Natural killer cell (primary cell): ENCODE results near the gene TNIK. TPM values are rescaled to one million over a fixed set of nuclear protein-coding genes. Genes with fewer than 3 reads are reported as not detected.

Experiments
- ATAC-seq, 3 donors: fragments of 150-1000 bp in 2 of 3; fragments of 200-7000 bp in 1 of 3; cut with Tn5 transposase; 1 replicate in 1 of 3; 2 replicates in 2 of 3; pipeline ENCODE4 v1.10.0; 2021; ENCODE audit warnings: mild to moderate bottlenecking in 2 of 3, moderate library complexity in 2 of 3
- DNase-seq, 2 donors: peaks; one replicate each; pipeline versions ENCODE4 v3.0.0 to v3.0.0-alpha.2; 2013 to 2021; ENCODE audit warnings: mixed read lengths in 1 of 2
- H3K27ac ChIP-seq: one replicate; pipeline ENCODE4 v1.5.1; 2013; ENCODE audit warnings: mild to moderate bottlenecking, low read length
- H3K27me3 ChIP-seq: one replicate; pipeline ENCODE4 v1.6.1; 2013; ENCODE audit warnings: low read length; ENCODE audit not compliant: control insufficient read depth, insufficient read depth
- H3K36me3 ChIP-seq: one replicate; pipeline ENCODE4 v1.6.1; 2013; ENCODE audit warnings: low read length; ENCODE audit not compliant: control insufficient read depth, insufficient read depth
- H3K4me1 ChIP-seq: one replicate; pipeline ENCODE4 v1.6.1; 2013; ENCODE audit warnings: low read length; ENCODE audit not compliant: control insufficient read depth, insufficient read depth
- H3K4me3 ChIP-seq: one replicate; pipeline ENCODE4 v1.5.1; 2013; ENCODE audit warnings: low read length
- H3K9me3 ChIP-seq: one replicate; pipeline ENCODE4 v1.6.1; 2013; ENCODE audit warnings: low read length; ENCODE audit not compliant: control insufficient read depth, insufficient read depth
- H3K27ac Mint-ChIP-seq, 2 donors: one replicate each; pipeline ENCODE4 v1.8.0; 2022; ENCODE audit warnings: mild to moderate bottlenecking in 2 of 2, mixed read lengths in 2 of 2, moderate library complexity in 1 of 2
- H3K27me3 Mint-ChIP-seq, 2 donors: one replicate each; pipeline ENCODE4 v1.8.0; 2022; ENCODE audit warnings: low read depth in 2 of 2, mixed read lengths in 2 of 2
- H3K36me3 Mint-ChIP-seq: one replicate; pipeline ENCODE4 v1.8.0; 2022; ENCODE audit warnings: mixed read lengths
- H3K4me1 Mint-ChIP-seq, 2 donors: one replicate each; pipeline ENCODE4 v1.8.0; 2022; ENCODE audit warnings: mixed read lengths in 2 of 2
- H3K4me3 Mint-ChIP-seq: one replicate; pipeline ENCODE4 v1.8.0; 2022; ENCODE audit warnings: mild to moderate bottlenecking, moderate library complexity, mixed read lengths
- H3K9me3 Mint-ChIP-seq, 2 donors: one replicate each; pipeline ENCODE4 v1.8.0; 2022; ENCODE audit warnings: mixed read lengths in 2 of 2
- WGBS: methylation state at CpG from one replicate; pipeline ENCODE4 v1.1.7; 2013; ENCODE audit warnings: missing lambda C conversion rate; ENCODE audit not compliant: insufficient coverage; 5-methylcytosine and 5-hydroxymethylcytosine counted together
- intact Hi-C: fragments of 100-400 bp; cut with micrococcal nuclease; formaldehyde crosslinking; loops from one replicate; pipeline ENCODE4 v1.14.2; 2022
- total RNA-seq, 4 donors: library from RNA; stranded (reverse); fragments of 120-200 nt in 1 of 4; gene quantifications; one replicate each; pipeline versions ENCODE4 v1.2.3 to v1.2.4, GENCODE V29; 2013 to 2022
- TF ChIP-seq, protein P1 (sequence below): fragments of 200-600 bp; IDR thresholded peaks from one replicate; pipeline ENCODE4 v1.8.0; 2022; ENCODE audit warnings: antibody characterized with exemption

TNIK gene
- total RNA-seq, 3 donors from 2014 or later (not counting 1 experiment from before 2014, with no cell fraction given) = 93.7 to 122 (median 119) TPM

DNA sequence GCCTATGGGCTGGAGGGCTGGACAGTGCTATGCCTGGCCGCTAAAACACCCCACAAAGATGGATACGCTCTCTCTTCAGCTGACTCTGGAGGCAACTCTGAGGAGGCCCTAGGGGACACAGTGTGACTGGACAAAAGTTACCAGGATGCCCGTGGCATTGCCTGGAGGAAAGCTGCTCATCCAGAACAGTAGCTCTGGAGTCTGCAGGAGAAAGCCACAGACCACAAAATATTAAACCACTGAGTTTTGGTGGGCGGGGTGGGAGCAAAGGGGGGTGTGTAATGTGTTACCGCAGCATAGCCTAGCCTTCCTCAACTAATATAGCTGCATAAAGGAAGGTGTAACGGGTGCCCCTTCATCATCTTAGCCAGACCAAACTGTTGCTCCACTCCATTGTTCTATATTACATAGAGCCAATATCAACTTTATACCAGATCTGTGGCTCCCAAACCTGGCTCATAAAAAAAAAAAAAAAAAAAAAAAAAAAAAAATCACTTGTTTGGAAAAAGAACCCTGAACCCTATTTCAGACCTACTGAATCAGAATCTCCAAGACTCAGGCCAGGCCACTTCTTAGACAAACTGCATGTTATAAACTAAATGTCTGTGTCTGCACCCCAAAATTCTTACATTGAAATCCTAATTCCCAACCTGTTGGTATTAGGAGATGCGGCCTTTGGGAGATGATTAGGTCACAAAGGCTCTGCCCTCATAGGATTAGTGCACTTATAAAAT is 132.6 kb downstream of the TNIK start:
- TF ChIP-seq, protein P1, sequence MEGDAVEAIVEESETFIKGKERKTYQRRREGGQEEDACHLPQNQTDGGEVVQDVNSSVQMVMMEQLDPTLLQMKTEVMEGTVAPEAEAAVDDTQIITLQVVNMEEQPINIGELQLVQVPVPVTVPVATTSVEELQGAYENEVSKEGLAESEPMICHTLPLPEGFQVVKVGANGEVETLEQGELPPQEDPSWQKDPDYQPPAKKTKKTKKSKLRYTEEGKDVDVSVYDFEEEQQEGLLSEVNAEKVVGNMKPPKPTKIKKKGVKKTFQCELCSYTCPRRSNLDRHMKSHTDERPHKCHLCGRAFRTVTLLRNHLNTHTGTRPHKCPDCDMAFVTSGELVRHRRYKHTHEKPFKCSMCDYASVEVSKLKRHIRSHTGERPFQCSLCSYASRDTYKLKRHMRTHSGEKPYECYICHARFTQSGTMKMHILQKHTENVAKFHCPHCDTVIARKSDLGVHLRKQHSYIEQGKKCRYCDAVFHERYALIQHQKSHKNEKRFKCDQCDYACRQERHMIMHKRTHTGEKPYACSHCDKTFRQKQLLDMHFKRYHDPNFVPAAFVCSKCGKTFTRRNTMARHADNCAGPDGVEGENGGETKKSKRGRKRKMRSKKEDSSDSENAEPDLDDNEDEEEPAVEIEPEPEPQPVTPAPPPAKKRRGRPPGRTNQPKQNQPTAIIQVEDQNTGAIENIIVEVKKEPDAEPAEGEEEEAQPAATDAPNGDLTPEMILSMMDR = no peak
- DNase-seq = no peak
- Mint-ChIP-seq H3K27ac (peak overlapping the region; percentile 58 to 64), H3K4me3 (peak overlapping the region; percentile 37), H3K4me1 (peaks cover 66 to 67% of the 10 kb centered on the region in 2 donors), H3K9me3 (no peaks in the 10 kb centered on the region), H3K27me3 (no peaks in the 10 kb centered on the region), H3K36me3 (no peaks in the 10 kb centered on the region)
- Histone ChIP-seq H3K27me3 (no peaks in the 10 kb centered on the region), H3K9me3 (no peaks in the 10 kb centered on the region), H3K4me1 (peaks cover 16% of the 10 kb centered on the region), H3K36me3 (no peaks in the 10 kb centered on the region), H3K27ac (no peak overlapping the region), H3K4me3 (no peak overlapping the region)
- WGBS = 83% methylated on average over 5 of the region's 7 CpGs
- no peak for ATAC-seq
- intact Hi-C loops = loop anchor here (5.0 kb wide), 1 partner anchor 240 kb away; no protein-coding TSS in a partner anchor

DNA sequence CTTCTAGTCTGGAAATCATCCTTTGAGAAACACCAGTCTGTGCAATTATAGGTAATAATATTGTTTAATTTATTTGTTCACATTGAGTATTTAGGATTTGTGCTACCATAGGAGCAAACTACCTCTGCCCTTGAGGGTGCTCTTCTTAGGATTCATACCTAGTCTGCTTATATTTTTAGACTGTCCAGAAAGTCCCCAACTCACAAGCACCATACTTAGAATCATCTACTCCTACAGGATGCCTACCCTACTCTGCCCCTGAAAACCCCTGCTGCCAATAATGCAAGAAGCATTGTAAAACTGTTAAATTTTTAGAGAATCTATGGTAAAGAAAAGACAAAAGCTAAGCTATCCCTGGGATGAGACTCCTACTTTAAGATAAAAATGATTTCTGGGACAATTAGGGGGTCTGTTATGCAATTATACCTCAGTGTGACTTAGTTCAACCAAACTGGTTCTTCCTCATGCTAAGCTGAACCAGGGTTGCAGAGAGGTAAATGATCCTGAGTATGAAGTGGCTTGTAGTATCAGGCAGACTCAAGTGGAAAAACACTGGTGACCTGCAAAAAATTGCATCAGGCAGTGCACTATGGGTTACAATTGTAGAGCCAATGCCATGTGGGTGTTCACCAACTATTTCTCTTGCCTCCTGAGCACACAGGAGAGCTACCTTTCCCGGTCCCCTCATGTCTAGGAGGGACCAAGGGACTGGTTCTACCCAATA is 133.3 kb downstream of the TNIK start:
- Histone ChIP-seq H3K9me3 (no peaks in the 10 kb centered on the region), H3K36me3 (no peaks in the 10 kb centered on the region), H3K4me1 (peaks cover 16% of the 10 kb centered on the region), H3K27ac (no peak overlapping the region), H3K4me3 (no peak overlapping the region), H3K27me3 (no peaks in the 10 kb centered on the region)
- H3K27me3 Mint-ChIP-seq = no peaks in the 10 kb centered on the region
- 94% methylated on average over 1 of the region's 1 CpG for WGBS
- no peak overlapping the region for H3K4me3 Mint-ChIP-seq
- intact Hi-C loops = loop anchor here (5.0 kb wide), 1 partner anchor 240 kb away; no protein-coding TSS in a partner anchor
- DNase-seq (no peak), ATAC-seq (no peak)
- peak overlapping the region; percentile 13 to 56 for H3K27ac Mint-ChIP-seq
- H3K4me1 Mint-ChIP-seq = peaks cover 67% of the 10 kb centered on the region in 2 donors
- H3K9me3 Mint-ChIP-seq = no peaks in the 10 kb centered on the region
- TF ChIP-seq, protein P1 = no peak
- no peaks in the 10 kb centered on the region for H3K36me3 Mint-ChIP-seq

DNA sequence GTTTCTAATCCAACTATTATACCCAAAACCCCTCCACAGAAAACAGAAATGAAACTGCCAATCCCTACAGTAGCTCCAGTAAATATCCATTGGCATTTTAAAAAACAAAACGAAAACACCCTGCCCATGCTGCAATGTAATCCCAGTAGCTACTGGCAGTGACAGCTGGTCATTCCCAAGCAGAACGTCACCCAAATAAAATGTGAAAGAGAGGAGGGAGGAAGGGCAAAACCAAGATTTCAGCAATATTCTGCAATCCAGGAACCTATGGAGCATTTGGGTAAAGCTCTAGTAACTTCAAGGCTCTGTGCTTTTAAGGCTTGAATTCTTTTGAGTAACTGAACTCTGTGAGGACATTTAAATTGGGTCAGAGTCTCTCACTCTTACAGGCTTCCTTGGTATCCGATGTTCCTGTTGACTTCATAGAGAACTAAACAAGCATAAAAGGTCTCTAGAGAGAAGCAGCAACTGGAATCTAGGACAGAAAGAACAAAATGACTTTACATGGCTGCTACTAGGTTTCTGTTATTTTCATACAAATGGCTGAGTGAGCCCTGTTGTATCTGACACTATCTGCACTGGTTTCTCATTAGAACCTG is 136.2 kb downstream of the TNIK start:
- Mint-ChIP-seq H3K4me1 (peaks cover 48 to 54% of the 10 kb centered on the region in 2 donors), H3K27me3 (no peaks in the 10 kb centered on the region), H3K36me3 (no peaks in the 10 kb centered on the region), H3K9me3 (no peaks in the 10 kb centered on the region), H3K27ac (peak overlapping the region; percentile 65 to 75), H3K4me3 (no peak overlapping the region)
- no peak for DNase-seq
- Histone ChIP-seq H3K36me3 (no peaks in the 10 kb centered on the region), H3K27ac (no peak overlapping the region), H3K4me1 (peaks cover 16% of the 10 kb centered on the region), H3K27me3 (no peaks in the 10 kb centered on the region), H3K4me3 (no peak overlapping the region), H3K9me3 (no peaks in the 10 kb centered on the region)
- intact Hi-C loops = no loop called here
- ATAC-seq = no peak
- 89% methylated on average over 3 of the region's 3 CpGs for WGBS
- TF ChIP-seq, protein P1 = no peak
